ENCODE results near the gene ADAR. TPM values are rescaled to one million over a fixed set of nuclear protein-coding genes. Genes with fewer than 3 reads are reported as not detected.
A peak's percentile ranks its signal among the peaks of the same experiment; 100 is the strongest.

The ADAR gene
- total RNA-seq, 1 donor from 2014 or later, result 121 TPM

DNA sequence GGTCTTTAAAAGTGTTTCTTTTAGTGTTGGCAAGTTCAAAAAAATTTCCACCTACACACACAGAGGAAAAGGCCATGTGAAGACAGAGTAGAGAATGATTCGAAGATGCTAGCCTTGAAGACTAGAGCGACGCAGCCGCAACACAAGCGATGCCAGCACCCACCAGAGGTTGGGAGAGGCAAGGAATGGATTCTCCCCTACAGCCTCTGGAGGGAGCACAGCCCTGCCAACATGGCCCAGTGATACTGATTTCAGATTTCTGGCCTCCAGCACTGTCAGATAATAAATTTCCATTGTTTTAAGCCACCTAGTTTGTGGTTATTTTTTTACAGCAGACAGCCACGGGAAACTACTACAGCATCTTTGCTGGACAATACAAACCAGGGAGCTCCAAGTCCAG, 6.9 kb upstream of the ADAR start:
- no peak for DNase-seq (ENCODE audit: low read depth)
- Histone ChIP-seq H3K27me3 (ENCODE audit: control insufficient read depth, insufficient read depth, low read length) (no peaks in the 10 kb centered on the region), H3K4me3 (ENCODE audit: low read depth, low read length) (no peak overlapping the region), H3K36me3 (ENCODE audit: control insufficient read depth, insufficient read depth, low read length) (no peaks in the 10 kb centered on the region)
- TF ChIP-seq, protein P1, sequence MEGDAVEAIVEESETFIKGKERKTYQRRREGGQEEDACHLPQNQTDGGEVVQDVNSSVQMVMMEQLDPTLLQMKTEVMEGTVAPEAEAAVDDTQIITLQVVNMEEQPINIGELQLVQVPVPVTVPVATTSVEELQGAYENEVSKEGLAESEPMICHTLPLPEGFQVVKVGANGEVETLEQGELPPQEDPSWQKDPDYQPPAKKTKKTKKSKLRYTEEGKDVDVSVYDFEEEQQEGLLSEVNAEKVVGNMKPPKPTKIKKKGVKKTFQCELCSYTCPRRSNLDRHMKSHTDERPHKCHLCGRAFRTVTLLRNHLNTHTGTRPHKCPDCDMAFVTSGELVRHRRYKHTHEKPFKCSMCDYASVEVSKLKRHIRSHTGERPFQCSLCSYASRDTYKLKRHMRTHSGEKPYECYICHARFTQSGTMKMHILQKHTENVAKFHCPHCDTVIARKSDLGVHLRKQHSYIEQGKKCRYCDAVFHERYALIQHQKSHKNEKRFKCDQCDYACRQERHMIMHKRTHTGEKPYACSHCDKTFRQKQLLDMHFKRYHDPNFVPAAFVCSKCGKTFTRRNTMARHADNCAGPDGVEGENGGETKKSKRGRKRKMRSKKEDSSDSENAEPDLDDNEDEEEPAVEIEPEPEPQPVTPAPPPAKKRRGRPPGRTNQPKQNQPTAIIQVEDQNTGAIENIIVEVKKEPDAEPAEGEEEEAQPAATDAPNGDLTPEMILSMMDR (IDR thresholded peaks at IDR 0.05; ENCODE audit: insufficient read depth, low read length, poor library complexity, severe bottlenecking), result no peak

DNA sequence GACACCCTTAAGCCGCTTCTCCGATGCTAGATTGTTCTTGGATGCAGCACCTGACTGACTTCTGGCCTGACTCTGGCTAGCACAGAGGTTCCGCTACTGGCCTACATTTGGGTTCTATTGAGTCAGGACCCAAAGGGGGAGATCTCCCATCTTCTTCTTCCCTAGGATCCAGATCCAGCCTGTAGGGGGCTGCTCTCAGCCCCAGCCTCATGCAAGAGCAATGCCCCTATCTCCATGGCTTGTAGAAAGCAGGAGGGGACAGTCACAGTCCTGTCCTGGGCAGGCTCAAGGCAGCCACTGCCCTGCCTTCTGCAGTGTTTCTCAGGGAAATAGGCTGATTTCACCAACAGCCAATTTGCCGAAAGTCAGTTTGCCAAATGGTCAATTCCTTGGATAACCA, 6.3 kb upstream of the ADAR start:
- Histone ChIP-seq H3K36me3 (ENCODE audit: control insufficient read depth, insufficient read depth, low read length) (no peaks in the 10 kb centered on the region), H3K4me3 (ENCODE audit: low read depth, low read length) (no peak overlapping the region), H3K27me3 (ENCODE audit: control insufficient read depth, insufficient read depth, low read length) (no peaks in the 10 kb centered on the region)
- TF ChIP-seq, protein P1 (IDR thresholded peaks at IDR 0.05; ENCODE audit: insufficient read depth, low read length, poor library complexity, severe bottlenecking), result no peak
- no peak for DNase-seq (ENCODE audit: low read depth)

DNA sequence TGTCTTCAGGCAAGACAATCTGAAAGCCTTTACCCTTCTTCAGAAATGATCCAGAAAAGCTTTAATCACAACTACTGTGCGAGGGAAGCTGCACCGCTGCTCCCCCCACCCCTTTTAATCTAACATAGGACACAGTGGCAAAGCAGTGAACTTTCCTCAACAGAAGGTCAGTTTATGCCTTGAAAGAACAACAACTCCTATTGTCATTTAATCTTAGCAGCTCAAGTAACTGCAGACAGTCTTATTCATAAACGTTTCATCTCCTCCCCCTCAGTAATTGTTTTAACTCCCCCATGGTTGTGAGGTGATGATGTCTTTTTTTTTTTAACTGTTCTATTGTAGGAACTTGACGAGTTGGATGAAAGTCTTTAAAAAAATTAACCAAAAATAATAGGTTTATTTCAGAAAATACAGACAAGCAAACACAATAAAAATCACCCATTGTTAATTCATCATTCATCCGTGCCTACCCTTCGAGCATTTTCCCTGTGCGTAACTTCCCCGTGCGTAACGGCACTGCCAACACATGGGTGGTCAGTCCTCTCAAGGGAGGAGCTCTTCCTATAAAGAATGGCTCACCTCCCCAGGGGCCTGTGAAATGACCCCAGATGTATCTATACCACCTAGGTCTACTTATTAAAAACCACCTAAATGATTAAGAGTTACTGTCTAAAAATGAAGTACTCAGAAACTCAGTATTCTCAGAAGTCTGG, 3.3 kb upstream of the ADAR start:
- no peak overlapping the region for H3K4me3 ChIP-seq (ENCODE audit: low read depth, low read length)
- H3K27me3 ChIP-seq (ENCODE audit: control insufficient read depth, insufficient read depth, low read length), result no peaks in the 10 kb centered on the region
- H3K36me3 ChIP-seq (ENCODE audit: control insufficient read depth, insufficient read depth, low read length), result no peaks in the 10 kb centered on the region
- DNase-seq (ENCODE audit: low read depth), result no peak
- TF ChIP-seq, protein P1 (IDR thresholded peaks at IDR 0.05; ENCODE audit: insufficient read depth, low read length, poor library complexity, severe bottlenecking), result no peak

DNA sequence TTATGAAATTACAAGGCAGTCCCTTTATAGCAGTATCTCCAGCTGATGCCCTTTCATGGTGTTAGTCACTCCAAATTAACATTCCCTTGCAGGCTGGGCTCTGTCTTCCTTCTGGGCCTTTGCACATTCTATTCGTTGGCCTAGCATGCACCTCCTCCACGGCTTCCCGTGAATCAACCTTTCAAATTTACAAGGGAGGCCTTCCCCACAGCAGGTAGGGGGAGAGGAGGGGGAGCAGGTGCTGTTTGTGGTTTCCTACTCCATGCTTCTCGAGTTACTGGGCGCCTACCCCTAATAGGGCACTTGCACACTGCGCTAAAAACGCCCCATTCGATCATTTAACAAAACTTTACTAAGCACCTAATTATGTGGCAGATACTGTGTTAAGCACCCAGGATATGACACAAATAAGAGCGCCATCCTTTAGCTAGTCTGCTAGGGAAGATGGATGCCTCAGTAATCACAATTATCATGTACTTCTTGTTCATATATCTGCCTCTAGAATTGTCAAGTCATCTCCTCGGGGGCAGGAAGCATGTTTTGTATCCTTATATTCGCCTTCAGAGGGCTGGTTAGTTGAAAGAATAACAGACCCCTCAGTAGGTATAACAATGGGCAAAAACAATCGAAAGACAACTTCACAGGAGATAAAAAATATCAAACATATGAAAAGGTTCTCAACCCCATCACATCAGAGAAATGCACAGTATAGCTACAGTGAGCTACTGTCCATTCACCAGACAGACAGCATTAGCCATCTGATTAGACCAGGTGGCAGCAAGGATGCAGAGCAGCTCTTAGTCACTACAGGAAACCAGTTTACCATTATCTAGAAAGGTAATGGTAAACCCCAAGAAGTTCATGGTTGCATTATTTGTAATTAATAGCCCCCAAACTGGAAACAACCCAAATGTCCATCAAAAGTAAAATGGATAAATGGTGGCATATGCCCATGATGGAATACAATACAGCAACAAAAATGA, 1.7 kb upstream of the ADAR start:
- Histone ChIP-seq H3K4me3 (ENCODE audit: low read depth, low read length) (no peak overlapping the region), H3K36me3 (ENCODE audit: control insufficient read depth, insufficient read depth, low read length) (no peaks in the 10 kb centered on the region), H3K27me3 (ENCODE audit: control insufficient read depth, insufficient read depth, low read length) (no peaks in the 10 kb centered on the region)
- DNase-seq (ENCODE audit: low read depth), result no peak
- TF ChIP-seq, protein P1 (IDR thresholded peaks at IDR 0.05; ENCODE audit: insufficient read depth, low read length, poor library complexity, severe bottlenecking), result no peak

DNA sequence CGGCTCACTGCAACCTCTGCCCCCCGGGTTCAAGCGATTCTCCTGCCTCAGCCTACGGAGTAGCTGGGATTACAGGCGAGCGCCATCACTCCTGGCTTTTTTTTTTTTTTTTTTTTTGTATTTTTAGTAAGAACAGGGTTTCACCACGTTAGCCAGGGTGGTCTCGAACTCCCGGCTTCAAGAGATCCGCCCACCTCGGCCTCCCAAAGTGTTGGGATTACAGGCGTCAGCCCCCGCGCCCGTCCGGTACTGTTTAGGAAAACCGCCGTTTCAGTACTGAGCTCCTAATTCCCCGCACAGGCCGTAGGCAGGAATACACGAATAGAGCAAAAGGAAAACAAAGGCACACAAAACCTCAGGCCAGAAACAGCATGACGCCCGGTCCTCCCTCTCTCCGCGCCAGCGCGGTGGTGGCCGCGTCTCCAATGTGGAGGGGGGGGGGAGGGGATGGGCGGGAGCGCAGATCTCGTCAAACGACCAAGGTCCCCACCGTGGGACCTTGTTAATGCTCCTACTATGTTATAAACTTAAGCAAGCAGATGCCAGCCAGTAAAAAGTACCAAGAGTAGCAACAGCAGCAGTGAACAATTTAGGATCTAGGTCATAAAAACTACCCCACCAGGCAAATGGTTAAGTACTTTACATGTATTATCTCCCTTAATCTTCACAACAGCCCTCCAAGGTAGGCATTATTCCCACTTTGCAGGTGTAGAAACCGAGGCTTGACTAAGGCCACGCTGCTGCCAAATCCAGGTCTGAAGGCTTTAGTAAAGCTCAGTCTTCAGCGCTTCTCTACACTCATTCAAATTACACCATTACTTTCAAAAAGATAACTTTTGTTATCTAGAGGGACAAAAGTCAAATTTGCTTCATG, 648 bp upstream of the ADAR start:
- H3K4me3 ChIP-seq (ENCODE audit: low read depth, low read length), result peak overlapping the region; percentile 53
- TF ChIP-seq, protein P1 (IDR thresholded peaks at IDR 0.05; ENCODE audit: insufficient read depth, low read length, poor library complexity, severe bottlenecking), result no peak
- DNase-seq (ENCODE audit: low read depth), result no peak
- no peaks in the 10 kb centered on the region for H3K27me3 ChIP-seq (ENCODE audit: control insufficient read depth, insufficient read depth, low read length)
- H3K36me3 ChIP-seq (ENCODE audit: control insufficient read depth, insufficient read depth, low read length), result no peaks in the 10 kb centered on the region

All from kidney epithelial cell (primary cell).